GM18526 (cell line): Measurements from ENCODE around the gene TTC23.

Experiments used
- POLR2A ChIP-seq: IDR thresholded peaks from 3 replicates; pipeline ENCODE4 v1.6.1; 2011; ENCODE audit not compliant: insufficient read length; ENCODE audit errors: extremely low read depth

The TTC23 gene

GRCh38 chr15:99141943-99142342, 107.4 kb downstream of the TTC23 start:
- no peak for TF ChIP-seq POLR2A

DNA sequence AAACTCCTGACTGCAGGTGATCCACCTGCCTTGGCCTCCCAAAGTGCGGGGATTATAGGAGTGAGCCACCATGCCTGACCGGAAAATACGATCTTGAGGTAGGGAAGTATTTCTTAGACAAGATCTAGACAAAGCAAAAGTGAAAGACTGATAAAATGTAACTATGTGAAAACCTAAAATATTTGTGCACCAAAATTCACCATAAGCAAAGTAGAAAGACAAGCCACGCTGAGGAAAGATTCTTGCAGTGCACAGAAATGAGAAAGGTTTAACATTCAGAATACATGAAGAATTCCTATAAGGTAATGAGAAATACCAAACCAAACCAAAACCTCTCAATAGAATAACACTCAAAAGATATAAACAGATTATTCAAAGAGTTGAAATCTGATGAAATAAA, 108.8 kb downstream of the TTC23 start:
- TF ChIP-seq POLR2A: no peak

- TF ChIP-seq POLR2A: no peak
These were observed 110.1 kb downstream of the TTC23 start for GRCh38 chr15:99139276-99139675.

DNA sequence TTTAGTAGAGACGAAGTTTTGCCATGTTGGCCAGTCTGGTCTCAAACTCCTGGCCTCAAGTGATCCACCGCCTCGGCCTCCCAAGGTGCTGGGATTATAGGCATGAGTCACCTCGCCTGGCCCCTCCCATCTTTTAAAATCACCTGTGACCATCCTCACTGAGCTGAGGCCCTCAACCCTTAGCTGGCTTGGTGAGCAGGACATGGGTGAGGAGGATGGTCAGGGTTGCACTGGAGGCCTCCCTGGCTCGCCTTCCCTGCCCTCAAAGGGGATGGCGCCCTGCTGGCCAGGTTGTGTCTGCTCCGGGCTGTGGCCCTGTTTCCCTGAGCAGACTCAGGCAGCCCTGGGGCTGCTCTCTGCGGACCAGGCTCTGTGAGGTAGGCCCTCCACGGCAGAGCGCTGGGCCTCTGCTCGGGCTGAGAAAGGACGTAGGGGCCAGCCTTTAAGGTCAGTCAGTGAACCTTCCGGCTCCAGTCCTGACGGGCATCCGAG, 110.8 kb downstream of the TTC23 start:
- no peak for TF ChIP-seq POLR2A

DNA sequence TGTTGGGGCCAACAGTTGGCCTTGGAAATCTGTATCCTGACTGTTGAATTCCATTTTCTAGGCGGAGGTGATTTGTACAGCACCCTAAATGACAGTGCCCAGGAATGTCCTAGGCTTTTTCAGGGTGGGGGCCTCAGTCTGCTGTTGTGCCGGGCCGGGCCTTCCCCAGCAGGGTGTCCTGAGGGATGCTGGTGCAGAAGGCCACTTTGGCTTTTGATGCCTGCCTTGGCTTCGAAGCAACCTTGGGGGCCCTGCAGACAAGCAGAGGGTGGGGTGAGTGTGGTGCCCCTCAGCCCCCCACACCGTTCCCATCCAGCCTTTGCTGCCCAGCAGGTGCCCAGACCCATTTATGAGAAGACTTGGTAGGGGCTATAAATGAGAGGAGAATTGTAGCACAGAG, 111.5 kb downstream of the TTC23 start:
- no peak for TF ChIP-seq POLR2A

DNA sequence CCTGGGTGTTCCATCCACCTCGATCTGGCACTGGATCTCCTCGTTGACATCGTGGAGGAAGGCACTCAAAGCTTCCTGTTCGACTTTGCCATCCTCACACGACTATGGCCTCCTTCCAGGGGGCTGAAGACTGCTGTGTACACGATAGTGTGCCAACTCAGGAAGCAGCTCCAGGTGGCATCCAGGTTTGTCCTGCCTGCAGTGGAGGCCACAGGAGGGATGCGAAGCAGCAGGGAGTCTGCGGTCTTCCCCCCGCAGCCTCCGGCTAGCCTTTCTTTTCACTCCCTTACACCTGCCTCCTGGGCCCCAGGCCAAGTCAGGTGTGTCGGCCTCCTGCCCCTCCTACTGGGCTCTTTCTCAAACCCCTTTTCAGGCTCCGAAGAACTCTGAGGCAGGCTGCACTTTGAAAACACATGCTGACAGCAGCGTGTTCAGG, 112.3 kb downstream of the TTC23 start:
- TF ChIP-seq POLR2A: no peak

DNA sequence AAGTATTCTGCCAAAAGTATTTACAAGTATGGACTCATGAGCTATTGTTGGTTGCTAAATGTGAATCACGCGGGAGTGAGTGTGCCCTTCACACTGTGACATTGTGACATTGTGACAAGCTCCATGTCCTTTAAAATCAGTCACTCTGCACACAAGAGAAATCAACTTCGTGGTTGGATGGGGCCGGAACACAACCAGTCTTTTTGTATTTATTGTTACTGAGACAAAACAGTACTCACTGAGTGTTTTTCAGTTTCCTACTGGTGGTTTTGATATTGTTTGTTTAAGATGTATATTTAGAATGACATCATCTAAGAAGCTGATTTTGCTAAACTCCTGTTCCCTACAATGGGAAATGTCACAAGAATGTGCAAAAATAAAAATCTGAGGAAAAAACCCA, 114.2 kb downstream of the TTC23 start:
- no peak for TF ChIP-seq POLR2A

DNA sequence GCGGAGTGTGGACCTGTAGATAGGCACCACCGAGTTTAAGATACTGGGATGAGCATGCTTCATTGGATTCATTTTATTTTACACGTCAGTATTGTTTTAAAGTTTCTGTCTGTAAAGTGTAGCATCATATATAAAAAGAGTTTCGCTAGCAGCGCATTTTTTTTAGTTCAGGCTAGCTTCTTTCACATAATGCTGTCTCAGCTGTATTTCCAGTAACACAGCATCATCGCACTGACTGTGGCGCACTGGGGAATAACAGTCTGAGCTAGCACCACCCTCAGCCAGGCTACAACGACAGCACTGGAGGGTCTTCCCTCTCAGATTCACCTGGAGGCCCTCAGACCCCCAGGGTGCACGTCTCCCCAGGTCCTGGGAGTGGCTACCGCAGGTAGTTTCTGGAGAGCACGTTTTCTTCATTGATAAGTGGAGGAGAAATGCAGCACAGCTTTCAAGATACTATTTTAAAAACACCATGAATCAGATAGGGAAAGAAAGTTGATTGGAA, 115.0 kb downstream of the TTC23 start:
- TF ChIP-seq POLR2A: no peak

DNA sequence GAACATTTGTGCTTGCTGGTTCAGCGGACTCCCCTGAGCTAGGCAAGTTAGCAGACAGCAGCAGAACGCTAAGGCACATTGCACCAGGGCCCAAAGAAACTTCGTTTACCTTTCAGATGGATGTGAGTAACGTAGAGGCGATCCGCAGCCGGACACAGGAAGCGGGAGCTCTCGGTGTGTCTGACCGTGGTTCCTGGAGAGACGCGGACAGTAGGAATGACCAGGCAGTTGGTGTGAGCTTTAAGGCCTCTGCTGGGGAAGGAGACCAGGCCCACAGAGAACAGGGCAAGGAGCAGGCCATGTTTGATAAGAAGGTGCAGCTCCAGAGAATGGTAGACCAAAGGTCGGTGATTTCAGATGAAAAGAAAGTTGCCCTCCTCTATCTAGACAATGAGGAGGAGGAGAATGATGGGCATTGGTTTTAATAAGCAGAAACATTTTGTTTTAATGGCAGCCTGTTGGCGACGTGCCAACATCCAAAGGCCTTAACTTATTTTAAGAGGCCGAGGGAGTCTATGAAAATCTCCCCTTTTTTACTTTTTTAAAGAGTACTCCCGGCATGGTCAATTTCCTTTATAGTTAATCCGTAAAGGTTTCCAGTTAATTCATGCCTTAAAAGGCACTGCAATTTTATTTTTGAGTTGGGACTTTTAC, 116.6 kb downstream of the TTC23 start:
- no peak for TF ChIP-seq POLR2A

DNA sequence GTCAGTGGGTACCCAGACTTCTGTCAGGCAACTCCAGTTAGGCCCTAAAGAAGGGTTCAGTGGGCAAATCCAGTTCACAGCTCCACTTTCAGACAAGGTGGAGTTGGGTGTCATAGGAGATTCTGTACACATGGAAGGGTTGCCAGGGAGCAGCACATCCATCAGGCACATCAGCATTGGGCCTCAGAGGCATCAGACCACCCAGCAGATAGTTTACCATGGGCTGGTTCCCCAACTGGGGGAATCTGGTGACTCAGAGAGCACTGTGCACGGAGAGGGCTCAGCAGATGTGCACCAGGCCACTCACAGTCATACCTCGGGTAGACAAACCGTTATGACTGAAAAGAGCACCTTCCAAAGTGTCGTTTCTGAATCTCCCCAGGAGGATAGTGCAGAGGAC, 117.3 kb downstream of the TTC23 start:
- TF ChIP-seq POLR2A: no peak

DNA sequence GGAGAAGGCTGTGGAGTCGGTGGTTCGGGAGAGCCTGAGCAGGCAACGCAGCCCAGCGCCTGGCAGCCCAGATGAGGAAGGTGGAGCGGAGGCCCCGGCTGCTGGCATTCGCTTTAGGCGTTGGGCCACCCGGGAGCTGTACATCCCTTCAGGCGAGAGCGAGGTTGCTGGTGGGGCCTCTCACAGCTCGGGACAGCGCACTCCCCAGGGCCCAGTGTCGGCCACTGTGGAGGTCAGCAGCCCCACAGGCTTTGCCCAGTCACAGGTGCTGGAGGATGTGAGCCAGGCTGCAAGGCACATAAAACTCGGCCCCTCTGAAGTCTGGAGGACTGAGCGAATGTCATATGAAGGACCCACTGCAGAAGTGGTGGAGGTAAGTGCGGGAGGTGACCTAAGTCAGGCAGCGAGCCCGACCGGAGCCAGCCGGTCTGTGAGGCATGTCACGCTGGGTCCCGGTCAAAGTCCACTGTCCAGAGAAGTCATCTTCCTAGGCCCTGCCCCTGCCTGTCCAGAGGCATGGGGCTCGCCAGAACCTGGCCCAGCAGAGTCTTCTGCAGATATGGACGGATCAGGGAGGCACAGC, 117.8 kb downstream of the TTC23 start:
- TF ChIP-seq POLR2A: no peak

GRCh38 chr15:99130765-99131440, 118.5 kb downstream of the TTC23 start:
- no peak for TF ChIP-seq POLR2A

DNA sequence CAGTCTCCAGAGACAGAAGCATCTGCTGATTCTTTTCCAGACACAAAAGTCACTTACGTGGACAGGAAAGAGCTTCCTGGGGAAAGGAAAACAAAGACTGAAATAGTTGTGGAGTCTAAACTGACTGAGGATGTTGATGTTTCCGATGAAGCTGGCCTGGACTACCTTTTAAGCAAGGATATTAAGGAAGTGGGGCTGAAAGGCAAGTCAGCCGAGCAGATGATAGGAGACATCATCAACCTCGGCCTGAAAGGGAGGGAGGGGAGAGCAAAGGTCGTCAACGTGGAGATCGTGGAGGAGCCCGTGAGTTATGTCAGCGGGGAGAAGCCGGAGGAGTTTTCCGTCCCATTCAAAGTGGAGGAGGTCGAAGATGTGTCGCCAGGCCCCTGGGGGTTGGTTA, 119.1 kb downstream of the TTC23 start:
- no peak for TF ChIP-seq POLR2A

GRCh38 chr15:99129644-99130043, 119.7 kb downstream of the TTC23 start:
- TF ChIP-seq POLR2A: no peak

DNA sequence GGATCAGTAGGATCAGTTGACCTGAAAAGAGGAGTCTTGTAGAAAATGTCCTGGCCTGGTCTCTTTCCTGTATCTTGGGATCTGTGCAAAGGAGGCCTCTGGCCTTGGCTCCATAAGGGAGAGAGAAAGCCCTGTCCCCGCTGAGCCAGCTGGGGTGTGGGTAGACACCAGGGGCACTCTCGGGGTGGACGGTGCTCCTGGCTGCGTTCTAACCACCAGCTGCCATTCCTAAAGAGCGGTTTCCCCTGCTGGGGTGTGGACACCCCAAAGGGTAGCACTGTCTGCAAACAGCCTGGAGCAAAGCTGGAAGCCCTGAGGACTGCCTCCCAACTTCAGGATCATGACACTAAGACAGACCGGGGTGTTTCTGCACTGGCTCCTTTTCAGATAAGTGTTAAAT, 121.0 kb downstream of the TTC23 start:
- no peak for TF ChIP-seq POLR2A

- no peak for TF ChIP-seq POLR2A
These were observed 121.6 kb downstream of the TTC23 start for GRCh38 chr15:99127773-99128172.
